Measurements from ENCODE around the gene HOXC5.

HOXC5 gene

DNA sequence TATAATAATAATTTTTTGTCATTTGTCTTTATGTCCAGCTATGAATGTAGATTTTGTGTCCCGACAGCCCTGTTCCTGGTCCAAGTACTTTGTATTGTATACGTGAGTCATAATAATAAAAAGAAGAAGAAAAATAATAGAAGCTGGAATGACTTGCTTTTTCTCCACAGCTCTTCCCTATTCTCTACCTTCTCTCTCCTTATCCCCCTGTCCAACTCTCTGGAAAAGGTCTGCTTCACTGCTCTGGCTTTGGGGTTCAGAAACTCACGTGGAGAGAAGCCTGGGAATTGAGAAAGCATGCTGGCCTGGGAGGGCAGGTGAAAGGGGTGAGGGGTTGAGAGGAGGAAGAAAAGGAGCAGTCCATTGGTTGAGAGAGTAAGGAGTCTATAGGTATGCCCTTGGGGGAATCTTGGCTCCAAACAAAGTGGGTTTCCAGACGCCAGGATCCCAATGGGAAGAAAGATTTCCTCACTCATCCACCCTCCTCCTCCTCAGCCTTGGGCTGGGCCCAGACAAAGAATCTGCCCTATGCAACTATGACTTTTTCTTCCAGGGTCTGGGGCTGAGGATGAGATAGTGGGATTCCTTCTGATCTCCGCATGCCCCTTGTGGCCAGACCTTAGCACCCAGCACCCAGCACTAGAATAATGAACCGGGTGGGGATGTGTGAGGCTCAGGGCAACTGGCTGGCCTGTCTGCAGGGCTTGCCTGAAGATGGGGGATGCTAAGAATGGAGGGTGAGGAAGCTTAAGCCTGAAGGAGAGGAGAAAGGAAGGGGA is 20.0 kb upstream of the HOXC5 start:
- H3K36me3 ChIP-seq (ENCODE audit: control insufficient read depth, insufficient read depth, low read length) = no peaks in the 10 kb centered on the region
- H3K4me1 ChIP-seq (ENCODE audit: control insufficient read depth, insufficient read depth, low read length) = no peaks in the 10 kb centered on the region
- no peaks in the 10 kb centered on the region for H3K9me3 ChIP-seq (ENCODE audit: control insufficient read depth, insufficient read depth, low read length)
- no peak overlapping the region for H3K9ac ChIP-seq (ENCODE audit: low read depth, low read length)
- no peak overlapping the region for H3K4me3 ChIP-seq (ENCODE audit: low read depth, low read length)
- H3K27me3 ChIP-seq (ENCODE audit: control insufficient read depth, insufficient read depth, low read length) = peaks cover 94% of the 10 kb centered on the region

DNA sequence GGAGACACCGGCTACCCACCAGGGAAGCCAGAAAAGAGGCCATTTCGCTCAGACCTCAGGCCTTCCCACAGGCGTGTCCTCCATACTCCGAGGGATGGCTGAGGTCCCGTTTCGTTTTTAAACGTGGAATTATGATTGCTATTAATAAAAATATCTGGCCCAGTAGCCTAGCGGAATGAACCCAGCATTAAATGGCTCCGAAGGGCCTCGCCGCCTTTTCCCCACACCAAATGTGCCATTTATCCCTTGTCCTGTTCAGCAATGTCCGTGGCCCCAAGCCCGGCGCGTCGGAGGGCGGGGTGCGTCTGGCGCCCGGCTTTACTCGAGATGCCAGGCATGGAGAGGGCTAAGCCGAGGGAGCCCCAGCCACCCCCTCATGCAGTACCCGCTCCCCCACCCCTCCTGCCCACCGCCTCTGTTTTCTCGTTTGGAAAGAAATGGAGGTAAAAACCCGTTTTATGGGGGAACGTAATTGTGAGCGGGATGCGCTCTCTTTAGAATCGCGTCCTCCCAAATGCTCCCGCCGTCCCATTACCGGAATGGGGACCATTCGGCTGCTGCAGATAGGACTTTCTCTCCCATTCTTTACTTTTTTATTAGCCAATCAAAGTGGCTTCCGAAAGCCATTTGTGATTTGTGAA is 18.4 kb upstream of the HOXC5 start:
- H3K9me3 ChIP-seq (ENCODE audit: control insufficient read depth, insufficient read depth, low read length) = no peaks in the 10 kb centered on the region
- H3K4me1 ChIP-seq (ENCODE audit: control insufficient read depth, insufficient read depth, low read length) = no peaks in the 10 kb centered on the region
- H3K4me3 ChIP-seq (ENCODE audit: low read depth, low read length) = peak overlapping the region; percentile 26
- no peaks in the 10 kb centered on the region for H3K36me3 ChIP-seq (ENCODE audit: control insufficient read depth, insufficient read depth, low read length)
- H3K9ac ChIP-seq (ENCODE audit: low read depth, low read length) = no peak overlapping the region
- peaks cover 96% of the 10 kb centered on the region for H3K27me3 ChIP-seq (ENCODE audit: control insufficient read depth, insufficient read depth, low read length)

GRCh38 chr12:54015018-54015931 is 17.6 kb upstream of the HOXC5 start:
- Histone ChIP-seq H3K9ac (ENCODE audit: low read depth, low read length) (no peak overlapping the region), H3K27me3 (ENCODE audit: control insufficient read depth, insufficient read depth, low read length) (peaks cover 96% of the 10 kb centered on the region), H3K4me1 (ENCODE audit: control insufficient read depth, insufficient read depth, low read length) (no peaks in the 10 kb centered on the region), H3K9me3 (ENCODE audit: control insufficient read depth, insufficient read depth, low read length) (no peaks in the 10 kb centered on the region), H3K36me3 (ENCODE audit: control insufficient read depth, insufficient read depth, low read length) (no peaks in the 10 kb centered on the region), H3K4me3 (ENCODE audit: low read depth, low read length) (peak overlapping the region; percentile 8)

- Histone ChIP-seq H3K27me3 (ENCODE audit: control insufficient read depth, insufficient read depth, low read length) (peaks cover 96% of the 10 kb centered on the region), H3K4me3 (ENCODE audit: low read depth, low read length) (peak overlapping the region; percentile 26), H3K9ac (ENCODE audit: low read depth, low read length) (no peak overlapping the region), H3K4me1 (ENCODE audit: control insufficient read depth, insufficient read depth, low read length) (no peaks in the 10 kb centered on the region), H3K36me3 (ENCODE audit: control insufficient read depth, insufficient read depth, low read length) (no peaks in the 10 kb centered on the region), H3K9me3 (ENCODE audit: control insufficient read depth, insufficient read depth, low read length) (no peaks in the 10 kb centered on the region)
Observed at GRCh38 chr12:54016051-54016450, 16.8 kb upstream of the HOXC5 start.

GRCh38 chr12:54016478-54016964 is 16.3 kb upstream of the HOXC5 start:
- H3K27me3 ChIP-seq (ENCODE audit: control insufficient read depth, insufficient read depth, low read length) = peaks cover 96% of the 10 kb centered on the region
- peak overlapping the region; percentile 26 for H3K4me3 ChIP-seq (ENCODE audit: low read depth, low read length)
- H3K4me1 ChIP-seq (ENCODE audit: control insufficient read depth, insufficient read depth, low read length) = no peaks in the 10 kb centered on the region
- no peaks in the 10 kb centered on the region for H3K9me3 ChIP-seq (ENCODE audit: control insufficient read depth, insufficient read depth, low read length)
- no peak overlapping the region for H3K9ac ChIP-seq (ENCODE audit: low read depth, low read length)
- H3K36me3 ChIP-seq (ENCODE audit: control insufficient read depth, insufficient read depth, low read length) = no peaks in the 10 kb centered on the region

DNA sequence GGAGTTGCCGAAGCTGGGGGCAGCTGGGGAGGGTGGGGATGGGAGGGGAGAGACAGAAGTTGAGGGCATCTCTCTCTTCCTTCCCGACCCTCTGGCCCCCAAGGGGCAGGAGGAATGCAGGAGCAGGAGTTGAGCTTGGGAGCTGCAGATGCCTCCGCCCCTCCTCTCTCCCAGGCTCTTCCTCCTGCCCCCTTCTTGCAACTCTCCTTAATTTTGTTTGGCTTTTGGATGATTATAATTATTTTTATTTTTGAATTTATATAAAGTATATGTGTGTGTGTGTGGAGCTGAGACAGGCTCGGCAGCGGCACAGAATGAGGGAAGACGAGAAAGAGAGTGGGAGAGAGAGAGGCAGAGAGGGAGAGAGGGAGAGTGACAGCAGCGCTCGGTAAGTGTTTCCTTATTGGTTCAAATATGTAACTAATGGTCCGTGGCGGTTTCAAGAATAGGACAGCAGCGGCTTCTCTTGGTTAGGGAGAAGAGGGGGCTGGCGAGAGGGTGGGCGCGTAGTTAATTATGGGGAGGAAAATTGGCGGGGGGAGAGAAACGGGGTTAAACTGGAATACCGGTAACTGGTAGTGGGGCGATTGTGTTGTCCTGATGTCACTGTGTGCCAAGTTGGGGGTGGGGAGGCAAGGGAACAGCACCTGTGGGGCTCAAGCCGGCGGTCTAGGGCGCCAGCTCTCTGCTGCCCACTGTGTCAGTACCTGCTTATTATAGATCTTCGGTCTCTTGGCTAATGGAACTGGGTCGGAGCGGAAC is 15.6 kb upstream of the HOXC5 start:
- Histone ChIP-seq H3K9me3 (ENCODE audit: control insufficient read depth, insufficient read depth, low read length) (no peaks in the 10 kb centered on the region), H3K27me3 (ENCODE audit: control insufficient read depth, insufficient read depth, low read length) (peaks cover 96% of the 10 kb centered on the region)

DNA sequence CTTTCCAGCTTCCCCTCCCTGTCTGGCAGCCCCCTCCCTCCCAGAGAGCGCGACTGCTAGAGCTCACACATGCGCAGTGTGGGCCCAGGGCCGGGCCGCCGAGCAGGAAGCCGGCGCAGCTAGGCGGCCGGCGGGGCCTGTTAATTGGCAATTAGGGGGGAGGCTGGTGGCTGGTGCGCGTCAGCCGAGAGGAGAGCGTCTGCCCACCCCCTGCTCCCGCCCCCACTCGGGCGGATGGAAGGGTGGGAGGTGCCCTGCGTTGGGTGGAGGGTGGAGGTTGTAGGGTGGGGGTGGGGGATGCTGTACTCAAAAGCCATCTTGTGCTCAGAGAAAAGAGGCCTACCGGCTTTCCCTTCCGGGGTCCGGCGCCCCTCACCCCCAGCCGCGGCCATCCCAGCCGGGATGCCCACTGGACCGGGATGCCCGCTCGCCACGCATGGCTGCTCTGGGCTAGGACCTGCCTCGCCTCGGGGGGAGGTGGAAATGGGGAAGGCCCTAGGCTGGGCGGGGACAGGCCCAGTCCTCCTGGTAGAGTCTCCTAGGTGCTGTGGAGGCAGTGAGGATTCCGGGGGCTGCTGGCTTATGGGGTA is 14.9 kb upstream of the HOXC5 start:
- Histone ChIP-seq H3K36me3 (ENCODE audit: control insufficient read depth, insufficient read depth, low read length) (no peaks in the 10 kb centered on the region), H3K4me3 (ENCODE audit: low read depth, low read length) (peak overlapping the region; percentile 35), H3K9me3 (ENCODE audit: control insufficient read depth, insufficient read depth, low read length) (no peaks in the 10 kb centered on the region), H3K4me1 (ENCODE audit: control insufficient read depth, insufficient read depth, low read length) (no peaks in the 10 kb centered on the region), H3K27me3 (ENCODE audit: control insufficient read depth, insufficient read depth, low read length) (peaks cover 96% of the 10 kb centered on the region), H3K9ac (ENCODE audit: low read depth, low read length) (no peak overlapping the region)

More for the DNA sequence above, 15.6 kb upstream of the HOXC5 start:
- no peaks in the 10 kb centered on the region for H3K36me3 ChIP-seq (ENCODE audit: control insufficient read depth, insufficient read depth, low read length)
- peak overlapping the region; percentile 32 for H3K4me3 ChIP-seq (ENCODE audit: low read depth, low read length)
- H3K4me1 ChIP-seq (ENCODE audit: control insufficient read depth, insufficient read depth, low read length) = no peaks in the 10 kb centered on the region
- no peak overlapping the region for H3K9ac ChIP-seq (ENCODE audit: low read depth, low read length)

DNA sequence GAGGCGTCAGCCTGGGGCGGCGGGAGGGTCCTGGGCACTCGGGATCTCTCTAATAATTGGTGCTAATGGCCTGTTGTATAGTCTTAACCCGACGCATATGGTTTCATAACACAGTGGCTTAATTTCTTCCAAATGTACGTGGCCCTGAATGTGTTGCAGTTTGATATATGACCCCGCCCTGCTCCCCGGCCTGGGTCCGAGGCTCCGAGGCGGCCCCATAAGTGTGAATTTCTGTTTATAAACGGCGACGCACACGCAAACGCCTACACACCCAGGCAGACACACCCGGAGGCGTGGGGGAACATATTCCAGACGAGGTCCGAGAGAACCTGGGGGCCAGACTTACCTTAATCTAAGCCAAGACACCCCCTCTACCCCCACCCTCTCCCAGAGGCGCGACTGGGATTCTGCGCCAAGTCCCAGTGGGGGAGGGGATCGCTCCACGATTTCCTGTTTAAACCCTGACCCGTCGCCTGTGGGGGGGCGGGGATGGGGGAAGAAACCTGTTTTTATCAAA is 14.3 kb upstream of the HOXC5 start:
- Histone ChIP-seq H3K27me3 (ENCODE audit: control insufficient read depth, insufficient read depth, low read length) (peaks cover 96% of the 10 kb centered on the region), H3K4me3 (ENCODE audit: low read depth, low read length) (peak overlapping the region; percentile 35), H3K4me1 (ENCODE audit: control insufficient read depth, insufficient read depth, low read length) (no peaks in the 10 kb centered on the region), H3K9ac (ENCODE audit: low read depth, low read length) (no peak overlapping the region), H3K9me3 (ENCODE audit: control insufficient read depth, insufficient read depth, low read length) (no peaks in the 10 kb centered on the region), H3K36me3 (ENCODE audit: control insufficient read depth, insufficient read depth, low read length) (no peaks in the 10 kb centered on the region)

GRCh38 chr12:54019091-54019811 is 13.6 kb upstream of the HOXC5 start:
- Histone ChIP-seq H3K36me3 (ENCODE audit: control insufficient read depth, insufficient read depth, low read length) (no peaks in the 10 kb centered on the region), H3K4me3 (ENCODE audit: low read depth, low read length) (peak overlapping the region; percentile 26), H3K27me3 (ENCODE audit: control insufficient read depth, insufficient read depth, low read length) (peaks cover 96% of the 10 kb centered on the region), H3K9ac (ENCODE audit: low read depth, low read length) (no peak overlapping the region), H3K4me1 (ENCODE audit: control insufficient read depth, insufficient read depth, low read length) (no peaks in the 10 kb centered on the region), H3K9me3 (ENCODE audit: control insufficient read depth, insufficient read depth, low read length) (no peaks in the 10 kb centered on the region)

DNA sequence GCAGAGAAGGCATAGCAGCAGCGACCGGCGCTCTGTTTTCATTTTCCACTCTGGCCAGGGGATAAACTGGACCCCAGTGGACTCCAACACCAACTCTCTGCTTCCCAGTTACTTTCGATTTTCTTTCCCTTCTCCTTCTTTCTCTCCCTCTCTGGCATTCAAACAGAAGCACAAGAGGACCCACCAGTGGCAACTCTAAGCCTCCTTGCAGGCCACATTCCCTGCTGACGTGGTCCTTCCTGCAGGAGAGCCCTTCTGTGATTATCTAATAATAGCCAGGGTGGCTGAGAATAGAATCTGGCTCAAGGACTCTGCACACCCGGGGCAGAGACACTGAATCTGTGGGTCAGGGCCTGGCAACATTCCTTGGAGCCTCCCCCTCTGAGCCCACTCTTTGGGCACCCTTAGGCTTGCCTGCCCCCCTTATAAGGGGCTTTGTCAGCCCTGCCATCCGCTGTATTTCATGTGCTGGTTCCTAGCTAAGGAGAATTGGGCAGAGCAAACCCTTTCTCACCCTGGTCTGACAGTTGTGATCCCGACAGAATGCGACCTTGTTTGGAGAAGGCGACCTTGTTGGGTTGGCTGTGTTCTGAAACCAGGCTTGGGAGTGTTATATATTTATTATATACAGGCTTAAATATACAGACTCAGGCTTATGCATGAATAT is 12.8 kb upstream of the HOXC5 start:
- Histone ChIP-seq H3K4me3 (ENCODE audit: low read depth, low read length) (peak overlapping the region; percentile 30), H3K9me3 (ENCODE audit: control insufficient read depth, insufficient read depth, low read length) (no peaks in the 10 kb centered on the region), H3K4me1 (ENCODE audit: control insufficient read depth, insufficient read depth, low read length) (no peaks in the 10 kb centered on the region), H3K27me3 (ENCODE audit: control insufficient read depth, insufficient read depth, low read length) (peaks cover 96% of the 10 kb centered on the region), H3K36me3 (ENCODE audit: control insufficient read depth, insufficient read depth, low read length) (no peaks in the 10 kb centered on the region), H3K9ac (ENCODE audit: low read depth, low read length) (no peak overlapping the region)

Measured in iPS-15b (cell line).